Muscle of arm (tissue), 12 donors: Measurements from ENCODE around the gene RABAC1. TPM values are rescaled to one million over a fixed set of nuclear protein-coding genes. Genes with fewer than 3 reads are reported as not detected.
"Not testable (repeated sequence)": the region's sequence is repeated elsewhere in the genome, so short reads cannot be mapped to it uniquely, and the experiment has no call there.

Source experiments
- DNase-seq: peaks from one replicate; pipeline ENCODE4 v3.0.0-alpha.2; 2013
- polyA plus RNA-seq, 12 donors: library from polyadenylated mRNA; unstranded; fragments of 120-200 nt; gene quantifications; one replicate each; pipeline ENCODE4 v1.2.1, GENCODE V29; 2013; ENCODE audit not compliant: insufficient read length in 12 of 12

RABAC1 gene
- polyA plus RNA-seq, 12 donors, result 39.4 to 104 (median 56.4) TPM; not detected in 1

DNA sequence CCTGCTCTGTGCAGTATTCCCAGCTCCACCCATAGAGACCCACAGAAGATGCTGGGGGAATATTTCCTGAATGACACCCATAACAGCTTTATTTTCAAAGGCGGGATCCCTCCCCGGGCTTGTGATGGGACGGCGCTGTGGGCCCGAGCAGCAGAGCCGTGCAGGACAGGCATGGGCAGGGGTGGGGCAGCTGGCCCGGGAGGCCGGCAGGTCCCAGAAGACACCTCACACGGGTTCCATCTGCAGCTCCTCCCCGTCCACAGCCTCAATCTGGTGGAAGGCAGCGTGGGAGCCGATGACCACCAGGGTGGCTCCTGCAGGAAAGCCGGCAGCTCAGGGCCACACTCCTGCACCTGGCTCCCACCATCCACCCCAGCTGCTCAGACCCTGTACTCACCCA lies 2.5 kb downstream of the RABAC1 start:
- DNase-seq, result no peak

DNA sequence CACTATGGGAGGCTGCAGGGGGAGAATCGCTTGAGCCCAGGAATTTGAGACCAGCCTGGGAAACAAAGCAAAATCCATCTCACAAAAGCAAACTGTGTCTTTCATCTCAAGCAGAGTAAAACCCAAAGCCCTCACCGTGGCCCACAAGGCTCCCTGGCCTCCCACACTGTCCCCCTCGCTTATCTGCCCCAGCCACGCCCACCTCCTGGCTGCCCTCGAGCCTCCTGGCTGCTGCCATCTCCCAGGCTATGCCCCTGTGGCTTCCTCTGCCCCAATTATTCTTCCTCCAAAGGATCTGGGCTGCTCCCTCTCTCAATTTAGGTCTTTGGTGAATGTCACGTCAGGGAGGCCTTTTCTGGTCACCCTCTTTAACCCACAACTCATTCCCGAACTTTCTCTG lies 3.6 kb downstream of the RABAC1 start:
- DNase-seq, result no peak

DNA sequence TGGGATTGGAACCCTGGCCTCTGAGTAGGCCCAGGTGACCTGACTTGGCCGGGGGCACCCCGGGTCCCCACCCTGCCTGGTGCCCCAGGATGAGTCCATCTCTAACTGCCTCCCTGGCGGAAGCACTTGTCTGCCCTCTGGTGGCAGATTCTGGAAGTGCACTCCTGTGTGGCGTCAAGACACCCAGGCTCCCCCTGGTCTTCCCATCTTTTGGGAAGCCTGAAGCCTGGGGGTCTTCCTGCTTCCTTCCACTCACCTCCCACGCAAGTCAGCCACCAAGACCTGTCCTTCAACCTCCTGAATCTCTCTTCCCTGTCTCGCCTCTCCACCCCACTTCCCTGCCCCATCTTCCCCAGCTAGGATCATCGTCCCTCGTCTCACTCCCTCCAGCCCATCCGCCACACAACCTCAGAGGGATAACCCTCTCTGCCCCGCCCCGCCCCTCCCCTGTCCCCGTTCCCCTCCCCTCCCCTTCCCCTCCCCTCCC lies 7.4 kb downstream of the RABAC1 start:
- peak; percentile 80 for DNase-seq

DNA sequence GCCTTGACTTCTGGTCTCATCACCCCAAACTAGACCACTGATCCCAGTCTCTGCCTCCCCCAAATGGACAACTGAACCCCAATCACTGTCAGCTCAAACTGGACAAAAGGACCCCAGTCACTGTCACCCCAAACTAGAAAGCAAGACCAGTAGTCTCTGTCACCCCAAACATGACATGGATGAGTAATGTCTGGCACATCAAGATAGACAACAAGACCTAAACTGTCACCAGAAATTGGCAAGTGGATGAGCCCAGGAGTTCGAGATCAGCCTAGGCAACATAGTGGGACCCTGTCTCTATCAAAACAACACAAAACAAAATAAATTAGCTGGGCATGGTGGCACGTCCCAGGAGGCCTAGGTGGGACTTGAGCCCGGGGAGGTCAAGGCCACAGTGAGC lies 12.0 kb downstream of the RABAC1 start:
- DNase-seq, result no peak

DNA sequence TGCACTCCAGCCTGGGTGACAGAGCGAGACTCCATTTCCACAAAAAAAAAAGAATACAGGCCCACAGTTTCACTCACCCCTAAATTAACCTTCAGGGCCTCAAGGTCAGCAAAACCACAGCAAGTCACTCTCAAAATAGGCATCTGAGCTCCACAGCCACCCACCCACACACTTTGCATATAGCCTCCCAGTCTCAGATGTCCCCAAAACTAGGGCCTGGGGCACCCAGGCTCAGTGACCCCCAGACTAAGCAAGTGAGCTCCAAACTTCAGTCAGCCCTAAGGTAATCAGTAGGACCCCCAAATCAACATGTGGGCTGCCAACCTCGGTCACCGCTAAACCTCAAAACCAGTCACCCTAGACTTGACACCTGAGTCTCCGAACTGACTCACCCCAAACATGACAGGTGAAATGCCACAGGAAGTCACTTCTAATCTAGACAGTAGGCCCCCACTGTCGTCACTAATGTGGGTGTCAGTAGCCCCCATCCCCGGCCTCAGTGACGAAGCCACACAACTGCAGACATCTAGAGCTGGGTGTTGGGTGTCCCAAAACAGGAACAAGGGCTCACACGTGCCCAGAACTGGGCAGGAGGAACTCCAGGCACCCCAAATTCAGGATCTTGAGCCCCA lies 13.9 kb downstream of the RABAC1 start:
- no peak for DNase-seq

DNA sequence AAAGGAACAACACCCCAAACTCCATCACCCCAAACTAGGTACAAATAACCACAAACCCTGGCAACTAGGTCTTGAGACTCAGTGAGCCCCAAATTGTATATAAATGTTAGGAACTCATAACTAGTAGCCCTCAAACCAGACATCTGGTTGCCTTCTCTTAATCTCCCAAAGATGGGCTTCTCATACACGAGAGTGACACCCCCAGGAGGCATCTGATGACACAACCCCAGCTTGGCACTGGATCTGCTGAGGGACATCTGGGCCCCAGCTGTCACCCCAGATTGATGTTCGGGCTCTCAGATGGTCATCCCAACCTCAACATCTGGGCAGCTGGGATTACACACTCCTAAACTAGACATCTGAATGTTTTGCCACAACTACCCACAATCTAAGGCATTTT lies 14.8 kb downstream of the RABAC1 start:
- no peak for DNase-seq

DNA sequence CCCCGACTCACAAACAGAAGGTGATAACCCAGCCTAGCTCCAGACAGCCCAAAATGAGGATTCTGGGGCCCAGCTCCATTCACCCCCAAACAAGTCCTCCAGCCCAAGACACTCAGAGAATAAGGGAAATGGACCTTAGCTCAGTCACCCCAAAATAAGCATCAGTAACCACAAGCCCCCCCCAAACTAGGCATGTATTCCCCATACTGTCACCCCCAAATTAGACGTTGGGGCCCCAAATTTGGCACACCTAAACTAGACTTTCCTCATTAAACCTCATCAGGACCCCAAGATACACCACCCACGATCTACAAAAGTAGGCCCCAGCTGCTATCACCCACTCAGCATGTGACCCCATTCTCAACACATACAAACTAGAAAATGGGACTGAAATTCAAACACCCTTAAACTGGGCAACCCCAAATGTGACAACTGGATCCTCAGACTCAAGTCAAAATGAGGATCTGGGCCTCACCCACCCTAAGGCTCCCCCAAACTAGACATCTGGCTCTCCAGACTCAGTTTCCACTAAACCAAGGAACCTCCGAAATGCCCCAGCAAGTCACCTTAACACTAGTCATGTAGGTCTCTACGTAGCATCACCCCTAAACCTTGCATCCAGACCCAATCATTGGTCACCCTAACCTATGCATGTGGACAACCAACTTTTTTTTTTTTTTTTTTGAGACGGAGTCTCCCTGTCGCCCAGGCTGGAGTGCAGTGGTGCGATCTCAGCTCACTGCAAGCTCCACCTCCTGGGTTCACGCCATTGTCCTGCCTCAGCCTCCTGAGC lies 17.5 kb downstream of the RABAC1 start:
- DNase-seq, result no peak

DNA sequence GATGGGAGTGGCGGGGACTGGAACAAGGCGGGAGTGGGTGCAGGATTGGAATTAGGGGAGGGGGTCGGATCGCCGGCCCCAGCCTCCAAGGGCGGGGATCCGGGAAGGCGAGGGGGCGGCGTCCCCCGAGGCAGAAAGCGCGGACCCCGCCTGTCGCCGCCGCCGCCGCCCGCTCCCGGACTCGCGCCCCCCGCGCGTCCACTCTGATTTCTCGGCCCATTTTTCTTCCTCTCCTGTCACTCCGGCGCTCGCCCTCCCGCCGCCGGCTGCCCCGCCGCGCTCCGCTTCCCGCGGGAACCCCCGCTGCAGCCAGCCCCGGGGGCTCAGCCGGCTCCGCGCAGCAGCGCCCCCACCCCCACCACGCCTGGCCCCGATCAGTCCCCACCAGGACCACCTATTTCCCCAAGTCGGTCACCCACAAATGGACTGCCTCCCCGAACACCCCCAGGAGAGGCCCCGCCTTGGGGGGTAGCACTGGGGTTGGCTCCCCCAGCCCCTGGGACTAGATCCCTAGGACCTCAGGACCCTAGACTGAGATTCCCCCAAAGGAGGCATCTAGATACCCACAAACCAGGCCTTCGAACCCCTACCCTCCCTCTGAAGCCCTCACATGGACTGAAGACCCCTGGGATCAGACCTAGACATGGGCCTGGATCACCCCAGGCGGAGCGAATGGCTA lies 18.3 kb downstream of the RABAC1 start:
- no peak for DNase-seq

DNA sequence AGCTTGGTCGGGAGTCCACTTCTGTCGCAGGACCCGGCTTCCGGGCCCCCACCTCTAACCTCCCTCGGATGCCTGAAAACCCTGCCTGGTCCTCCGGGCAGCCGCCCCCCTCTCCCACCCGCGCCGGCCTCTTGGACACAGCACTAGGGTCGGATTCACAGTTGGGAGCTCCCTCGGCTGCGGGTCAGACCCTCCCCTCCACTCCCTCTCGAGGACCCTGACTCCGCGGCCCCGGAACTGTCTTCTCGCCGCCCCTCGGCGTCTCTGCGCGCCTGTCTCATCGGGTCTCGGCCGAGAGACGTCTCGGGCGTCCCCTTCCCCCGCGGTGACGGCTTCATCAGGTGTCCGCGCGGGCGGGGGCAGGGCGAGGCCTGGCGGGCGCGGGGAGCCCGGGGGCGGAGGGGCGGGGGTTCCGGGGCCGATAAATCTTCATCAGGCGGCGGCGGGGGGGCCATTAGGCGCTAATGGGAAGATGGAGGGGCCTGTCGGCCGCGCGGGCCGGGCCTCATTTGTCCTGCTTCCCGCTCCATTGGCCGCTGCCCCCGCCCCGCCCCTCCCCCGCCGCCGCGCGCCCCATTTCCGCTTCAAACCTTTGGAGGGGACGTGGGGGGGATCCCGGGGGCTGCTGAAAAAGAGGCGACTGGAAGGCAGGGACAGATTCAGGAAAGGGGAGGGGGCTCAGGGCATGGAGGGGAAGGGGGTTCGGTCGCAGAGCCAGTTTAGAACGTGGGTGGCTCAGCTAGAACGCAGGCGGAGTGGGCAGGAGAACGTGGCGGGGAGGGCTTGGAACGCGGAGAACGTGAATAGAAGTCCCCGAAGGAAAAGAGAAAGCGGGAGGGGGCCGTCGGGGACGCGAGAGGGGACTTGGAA lies 19.0 kb downstream of the RABAC1 start:
- DNase-seq, result peak; percentile 48

DNA sequence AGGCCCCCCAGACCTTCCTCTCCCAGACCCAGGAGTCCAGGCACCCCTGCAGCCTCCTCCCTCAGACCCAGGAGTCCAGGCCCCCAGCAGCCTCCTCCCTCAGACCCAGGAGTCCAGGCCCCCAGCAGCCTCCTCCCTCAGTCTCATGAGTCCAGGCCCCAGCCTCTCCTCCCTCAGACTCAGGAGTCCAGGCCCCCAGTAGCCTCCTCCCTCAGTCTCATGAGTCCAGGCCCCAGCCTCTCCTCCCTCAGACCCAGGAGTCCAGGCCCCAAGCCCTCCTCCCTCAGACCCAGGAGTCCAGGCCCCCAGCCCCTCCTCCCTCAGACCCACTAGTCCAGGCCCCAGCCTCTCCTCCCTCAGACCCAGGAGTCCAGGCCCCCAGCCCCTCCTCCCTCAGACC lies 19.9 kb downstream of the RABAC1 start:
- DNase-seq, result not testable (repeated sequence)

DNA sequence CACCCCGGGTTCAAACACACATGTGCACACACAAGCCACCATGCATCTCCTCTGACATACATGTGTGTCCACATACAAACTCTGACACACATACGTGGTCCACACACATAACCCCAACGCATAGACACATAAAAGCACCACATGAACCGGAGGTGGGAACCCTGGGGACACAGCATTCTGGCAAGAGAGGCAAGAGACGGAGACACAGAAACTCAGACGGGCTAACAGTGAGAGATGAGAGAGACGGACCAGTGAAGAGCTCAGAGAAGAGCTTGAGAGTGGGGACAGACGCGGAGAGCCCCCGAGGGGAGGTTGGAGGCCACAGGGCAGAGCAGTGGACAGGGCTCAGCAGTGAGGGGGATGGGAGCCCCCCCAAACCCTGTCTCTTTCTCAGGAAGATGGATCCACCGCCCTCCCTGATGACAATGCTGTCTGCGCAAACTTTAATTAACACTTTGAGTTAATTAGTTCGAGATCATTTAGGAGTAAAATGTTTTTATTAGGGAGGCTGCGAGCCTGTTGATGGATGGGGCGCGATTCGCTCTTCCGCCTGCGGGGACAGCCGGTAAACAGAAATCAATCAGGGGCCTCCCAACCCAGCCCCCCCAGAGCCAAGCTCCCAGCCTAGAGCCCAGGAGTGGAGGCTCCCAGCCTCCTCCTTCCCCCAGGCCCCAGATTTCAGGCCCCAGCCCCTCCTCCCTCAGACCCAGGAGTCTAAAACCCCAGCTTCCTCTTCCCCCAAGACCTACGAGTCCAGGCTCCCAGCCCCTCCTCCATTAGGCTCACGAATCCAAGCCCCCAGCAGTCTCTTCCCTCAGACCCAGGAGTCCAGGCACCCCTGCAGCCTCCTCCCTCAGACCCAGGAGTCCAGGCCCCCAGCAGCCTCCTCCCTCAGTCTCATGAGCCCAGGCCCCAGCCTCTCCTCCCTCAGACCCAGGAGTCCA lies 21.3 kb downstream of the RABAC1 start:
- no peak for DNase-seq

DNA sequence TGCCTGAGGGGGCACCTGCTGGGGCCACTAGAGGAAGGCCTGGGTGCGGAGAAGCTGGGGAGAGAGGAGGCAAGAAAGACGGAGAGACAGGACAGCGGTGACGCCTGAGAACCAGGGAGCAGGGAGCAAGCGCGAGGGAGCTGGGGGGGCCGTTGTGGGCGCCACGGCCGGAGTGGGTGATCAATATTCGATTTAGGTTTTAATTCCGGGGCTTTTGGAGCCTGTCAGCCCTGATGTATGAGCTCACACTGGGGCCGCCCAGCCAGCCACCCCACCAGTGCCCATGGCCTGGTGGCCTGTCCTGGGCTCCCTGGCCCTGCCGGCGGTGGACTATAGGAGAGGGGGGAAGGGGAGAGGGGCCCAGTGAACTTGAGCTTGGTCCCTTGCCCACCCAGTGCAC lies 22.2 kb downstream of the RABAC1 start:
- no peak for DNase-seq

DNA sequence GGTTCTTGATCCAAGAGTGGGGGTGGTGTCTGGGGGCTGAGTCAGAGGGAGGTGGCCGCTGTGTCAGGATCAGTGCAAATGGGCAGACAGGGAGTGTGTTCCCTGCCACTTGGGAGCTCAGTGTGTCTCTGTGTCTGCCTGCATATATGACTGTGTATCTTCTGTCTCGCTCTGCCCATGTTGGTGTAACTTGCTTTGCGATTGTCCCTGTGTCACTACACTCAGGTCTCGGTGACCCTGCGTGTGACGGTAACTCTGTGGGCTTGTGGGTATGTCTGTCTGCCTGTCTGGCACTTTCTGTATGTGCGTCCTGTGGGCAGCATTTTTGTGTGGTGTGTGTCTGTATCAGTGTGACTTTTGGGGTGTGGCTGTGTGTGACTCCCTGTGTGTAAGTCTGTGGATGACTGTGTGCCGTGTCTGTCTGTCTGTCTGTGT lies 22.7 kb downstream of the RABAC1 start:
- DNase-seq, result no peak

DNA sequence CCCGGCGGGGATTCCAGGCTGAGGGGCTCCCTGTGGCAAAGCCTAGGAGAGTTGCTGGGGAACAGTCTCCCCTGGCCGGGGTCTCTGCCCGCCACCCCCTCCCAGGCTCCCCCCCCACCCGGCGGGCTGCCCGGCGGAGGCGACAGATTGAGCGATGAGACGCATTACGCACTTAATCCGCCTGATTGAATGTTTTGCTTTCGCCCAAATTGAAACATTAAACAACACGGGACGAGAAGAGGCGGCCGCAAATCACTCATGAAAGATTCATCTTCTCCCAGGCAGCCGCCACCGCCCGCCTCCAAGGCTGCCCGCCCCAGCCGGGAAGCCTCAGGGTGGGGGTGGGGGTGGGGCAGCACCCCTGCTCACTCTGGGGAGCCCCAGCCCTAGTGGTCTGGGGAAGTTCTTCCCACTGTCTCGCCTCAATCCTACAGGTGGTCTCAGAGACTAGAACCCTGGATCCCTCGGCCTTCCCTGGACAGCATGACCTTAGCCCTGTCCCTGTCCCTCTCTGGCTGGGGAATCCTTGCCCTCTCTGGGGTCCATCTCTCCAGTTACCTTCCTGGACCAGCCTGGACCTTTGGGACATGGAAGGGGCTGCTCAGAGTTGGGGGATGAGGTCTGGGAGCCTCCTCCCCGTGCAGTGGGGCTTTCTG lies 23.2 kb downstream of the RABAC1 start:
- no peak for DNase-seq

DNA sequence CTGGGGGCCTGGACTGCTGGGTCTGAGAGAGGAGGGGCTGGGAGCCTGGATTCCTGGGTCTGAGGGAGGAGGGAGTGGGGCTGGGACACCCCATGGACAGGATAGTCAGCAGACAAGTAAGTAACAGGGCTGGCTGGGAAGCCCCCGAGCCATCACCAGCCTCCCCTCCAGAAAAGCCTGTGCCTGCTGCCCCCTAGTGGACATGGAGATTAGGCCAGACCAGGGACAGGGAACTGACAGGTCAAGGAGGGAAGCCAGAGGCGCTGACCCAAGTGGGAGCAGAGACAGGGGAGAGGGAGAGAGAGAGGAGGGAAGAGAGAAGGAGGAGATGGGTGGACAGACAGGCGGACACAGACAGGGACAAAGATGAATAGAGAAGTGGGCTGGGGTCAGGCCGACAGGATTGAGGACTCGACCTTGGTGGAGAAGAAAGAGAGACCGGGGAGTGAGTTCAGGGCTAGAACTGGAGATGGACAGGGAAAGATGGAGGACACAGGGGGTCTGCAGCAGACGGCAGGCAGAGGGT lies 24.2 kb downstream of the RABAC1 start:
- peak; percentile 48 for DNase-seq

DNA sequence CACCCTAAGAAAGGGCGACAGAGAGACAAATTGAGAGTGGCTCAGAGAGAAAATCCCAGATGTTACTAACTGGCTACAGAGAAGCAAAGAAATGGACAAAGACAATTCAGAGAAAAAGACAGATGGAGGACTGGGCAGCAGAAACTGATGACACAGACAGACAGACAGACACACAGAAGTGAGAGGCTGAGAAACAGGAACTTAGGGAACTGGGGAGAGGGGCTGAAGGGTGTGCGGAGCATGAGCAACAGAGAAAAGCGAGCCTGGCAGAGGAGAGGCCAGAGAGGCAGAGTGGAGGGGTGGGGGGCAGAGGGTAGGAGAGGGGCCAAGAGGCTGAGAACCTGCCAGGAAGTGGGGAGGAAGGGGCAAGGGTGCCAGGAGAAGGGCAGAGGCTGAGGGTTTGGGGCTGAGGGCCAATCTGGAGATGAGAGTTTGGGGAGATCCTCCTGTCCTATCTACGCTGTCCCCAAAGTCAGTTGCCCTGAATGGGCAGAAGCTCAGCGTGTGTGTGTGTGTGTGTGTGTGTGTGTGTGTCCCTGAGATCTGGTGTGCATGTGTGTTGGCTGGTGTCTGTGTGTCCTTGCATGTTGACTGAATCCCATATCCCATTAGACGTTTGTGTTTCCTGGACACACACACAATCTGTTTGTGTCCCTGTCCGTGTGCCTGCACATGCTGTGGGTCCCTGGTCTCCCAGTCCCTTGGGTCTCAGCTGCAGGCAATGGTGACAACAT lies 25.3 kb downstream of the RABAC1 start:
- DNase-seq, result no peak

DNA sequence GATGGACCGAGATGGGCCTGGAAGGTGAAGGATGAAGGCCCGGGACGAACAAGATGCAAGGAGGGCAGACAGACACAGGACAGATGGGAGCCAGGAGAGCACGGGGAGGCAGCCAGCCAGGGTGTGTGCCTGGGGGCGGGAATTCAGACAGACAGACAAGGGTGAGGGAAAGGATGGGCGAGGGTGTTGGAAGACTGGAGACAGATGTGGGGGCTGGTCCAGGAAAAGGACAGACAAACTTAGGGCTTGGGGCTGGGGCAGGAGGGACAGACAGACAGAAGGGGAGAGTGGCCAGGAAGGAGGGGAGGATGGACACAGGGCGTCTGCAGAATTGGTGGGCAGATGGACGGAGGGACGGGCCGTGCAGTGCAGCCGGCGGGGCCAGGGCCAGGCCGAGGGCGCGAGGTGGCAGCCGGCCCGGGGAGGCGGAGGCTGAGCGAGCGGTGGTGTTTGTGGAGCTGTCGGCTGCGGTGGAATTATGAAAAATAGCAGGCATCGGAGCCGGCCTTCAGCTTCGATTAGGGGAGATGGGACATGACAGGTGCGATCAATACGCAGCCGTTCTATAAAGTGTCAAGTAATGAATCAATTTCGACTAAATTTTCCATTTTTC lies 26.3 kb downstream of the RABAC1 start:
- no peak for DNase-seq

DNA sequence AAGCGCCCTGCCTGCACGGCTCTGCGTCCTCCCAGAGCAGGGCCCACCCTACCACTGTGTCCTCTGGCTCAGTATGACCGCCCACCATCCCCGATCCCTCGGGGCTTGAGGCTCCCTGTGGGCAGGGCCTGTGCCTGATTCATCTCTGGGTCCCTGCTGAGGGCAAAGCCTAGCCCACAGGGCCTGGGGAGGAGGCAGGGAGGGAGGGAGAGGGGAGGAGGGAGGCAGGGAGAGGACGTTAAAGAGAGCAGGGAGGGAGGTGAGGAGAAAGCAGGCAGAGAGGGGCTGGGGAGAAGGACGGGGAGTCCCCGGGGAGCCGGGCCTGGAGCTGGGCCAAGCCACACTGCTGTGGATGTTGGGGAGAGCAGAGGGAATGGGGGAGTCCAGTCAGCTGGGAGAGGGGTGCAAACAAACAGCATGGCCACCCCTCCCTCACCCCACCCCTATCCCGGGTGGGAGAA lies 26.8 kb downstream of the RABAC1 start:
- DNase-seq, result no peak
